Kidney epithelial cell (primary cell): ENCODE measurements around the gene RO60. TPM values are rescaled to one million over a fixed set of nuclear protein-coding genes. Genes with fewer than 3 reads are reported as not detected.

Experiments used
- DNase-seq: peaks from one replicate; pipeline ENCODE4 v3.0.0-alpha.2; 2010; ENCODE audit warnings: low read depth
- H3K27me3 ChIP-seq: 2 replicates; pipeline ENCODE4 v1.6.0; 2011; ENCODE audit warnings: low read length; ENCODE audit not compliant: control insufficient read depth, insufficient read depth
- H3K36me3 ChIP-seq: 2 replicates; pipeline ENCODE4 v1.5.1; 2011; ENCODE audit warnings: low read length; ENCODE audit not compliant: control insufficient read depth, insufficient read depth
- H3K4me3 ChIP-seq: 2 replicates; pipeline ENCODE4 v1.5.1; 2011; ENCODE audit warnings: low read depth, mild to moderate bottlenecking, control low read depth, low read length
- total RNA-seq: library from RNA; depleted of rRNA; stranded (reverse); fragments of >200 nt; gene quantifications from 2 replicates; pipeline ENCODE4 v1.2.3, GENCODE V29; 2015
- TF ChIP-seq, protein P1 (sequence below): IDR thresholded peaks from 2 replicates; pipeline ENCODE4 v1.5.1; 2011; ENCODE audit warnings: mild to moderate bottlenecking, moderate library complexity, low read length, control low read depth, inconsistent platforms; ENCODE audit not compliant: insufficient read depth, poor library complexity, severe bottlenecking

The RO60 gene
- total RNA-seq, 1 donor from 2014 or later, result 96.7 TPM

DNA sequence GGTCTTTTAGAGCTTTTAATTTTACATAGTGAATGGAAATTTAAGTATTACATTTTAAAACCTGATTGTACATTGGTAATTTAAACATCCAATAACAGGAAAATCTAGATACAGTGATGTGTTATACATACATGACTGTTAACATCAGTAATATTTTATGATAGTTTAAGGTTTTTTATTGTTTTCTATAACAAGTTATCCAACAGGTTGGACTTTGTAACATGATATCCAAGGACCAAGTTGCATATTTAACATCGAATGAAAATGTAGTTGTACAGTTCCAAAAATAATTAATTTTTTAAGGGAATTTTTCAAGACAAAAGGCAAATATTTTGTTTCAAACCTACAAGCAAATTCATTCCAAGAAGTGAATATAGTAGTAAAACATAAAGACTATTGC, 31.5 kb downstream of the RO60 start:
- Histone ChIP-seq H3K27me3 (no peaks in the 10 kb centered on the region), H3K4me3 (no peak overlapping the region), H3K36me3 (no peaks in the 10 kb centered on the region)
- TF ChIP-seq, protein P1, sequence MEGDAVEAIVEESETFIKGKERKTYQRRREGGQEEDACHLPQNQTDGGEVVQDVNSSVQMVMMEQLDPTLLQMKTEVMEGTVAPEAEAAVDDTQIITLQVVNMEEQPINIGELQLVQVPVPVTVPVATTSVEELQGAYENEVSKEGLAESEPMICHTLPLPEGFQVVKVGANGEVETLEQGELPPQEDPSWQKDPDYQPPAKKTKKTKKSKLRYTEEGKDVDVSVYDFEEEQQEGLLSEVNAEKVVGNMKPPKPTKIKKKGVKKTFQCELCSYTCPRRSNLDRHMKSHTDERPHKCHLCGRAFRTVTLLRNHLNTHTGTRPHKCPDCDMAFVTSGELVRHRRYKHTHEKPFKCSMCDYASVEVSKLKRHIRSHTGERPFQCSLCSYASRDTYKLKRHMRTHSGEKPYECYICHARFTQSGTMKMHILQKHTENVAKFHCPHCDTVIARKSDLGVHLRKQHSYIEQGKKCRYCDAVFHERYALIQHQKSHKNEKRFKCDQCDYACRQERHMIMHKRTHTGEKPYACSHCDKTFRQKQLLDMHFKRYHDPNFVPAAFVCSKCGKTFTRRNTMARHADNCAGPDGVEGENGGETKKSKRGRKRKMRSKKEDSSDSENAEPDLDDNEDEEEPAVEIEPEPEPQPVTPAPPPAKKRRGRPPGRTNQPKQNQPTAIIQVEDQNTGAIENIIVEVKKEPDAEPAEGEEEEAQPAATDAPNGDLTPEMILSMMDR, result no peak
- DNase-seq, result no peak

DNA sequence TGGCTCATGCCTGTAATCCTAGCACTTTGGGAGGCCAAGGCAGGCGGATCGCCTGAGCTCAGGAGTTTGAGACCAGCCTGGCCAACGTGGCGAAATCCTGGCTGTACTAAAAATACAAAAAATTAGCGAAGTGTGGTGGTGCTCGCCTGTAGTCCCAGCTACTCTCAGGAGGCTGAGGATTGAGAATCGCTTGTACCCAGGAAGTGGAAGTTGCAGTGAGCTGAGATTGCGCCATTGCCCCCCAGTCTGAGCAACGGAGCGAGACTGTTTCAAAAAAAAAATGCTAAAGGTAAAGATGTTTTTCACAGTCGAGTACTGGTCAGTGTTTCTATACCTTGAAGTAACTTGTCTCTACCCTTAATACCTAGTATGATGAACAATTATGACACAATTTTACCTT, 34.7 kb downstream of the RO60 start:
- H3K4me3 ChIP-seq, result no peak overlapping the region
- DNase-seq, result no peak
- no peaks in the 10 kb centered on the region for H3K36me3 ChIP-seq
- no peaks in the 10 kb centered on the region for H3K27me3 ChIP-seq
- TF ChIP-seq, protein P1, result no peak

DNA sequence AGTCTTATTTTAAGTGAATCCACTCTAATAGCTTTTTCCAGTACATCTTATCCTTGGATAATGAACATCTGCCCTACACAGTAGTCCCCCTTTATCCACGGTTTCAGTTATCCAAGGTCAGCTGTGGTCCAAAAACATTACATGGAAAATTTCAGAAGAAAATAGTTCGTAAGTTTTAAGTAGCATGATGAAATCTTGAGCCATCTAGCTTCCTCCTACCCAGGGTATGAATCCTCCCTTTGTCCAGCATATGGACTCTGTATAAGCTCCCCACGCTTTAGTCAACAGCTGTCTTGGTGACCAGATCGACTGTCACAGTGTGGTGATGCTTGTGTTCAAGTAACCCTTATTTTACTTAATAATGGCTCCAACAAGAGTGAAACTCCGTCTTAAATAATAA, 43.2 kb downstream of the RO60 start:
- Histone ChIP-seq H3K36me3 (no peaks in the 10 kb centered on the region), H3K4me3 (no peak overlapping the region), H3K27me3 (no peaks in the 10 kb centered on the region)
- TF ChIP-seq, protein P1, result no peak
- no peak for DNase-seq

DNA sequence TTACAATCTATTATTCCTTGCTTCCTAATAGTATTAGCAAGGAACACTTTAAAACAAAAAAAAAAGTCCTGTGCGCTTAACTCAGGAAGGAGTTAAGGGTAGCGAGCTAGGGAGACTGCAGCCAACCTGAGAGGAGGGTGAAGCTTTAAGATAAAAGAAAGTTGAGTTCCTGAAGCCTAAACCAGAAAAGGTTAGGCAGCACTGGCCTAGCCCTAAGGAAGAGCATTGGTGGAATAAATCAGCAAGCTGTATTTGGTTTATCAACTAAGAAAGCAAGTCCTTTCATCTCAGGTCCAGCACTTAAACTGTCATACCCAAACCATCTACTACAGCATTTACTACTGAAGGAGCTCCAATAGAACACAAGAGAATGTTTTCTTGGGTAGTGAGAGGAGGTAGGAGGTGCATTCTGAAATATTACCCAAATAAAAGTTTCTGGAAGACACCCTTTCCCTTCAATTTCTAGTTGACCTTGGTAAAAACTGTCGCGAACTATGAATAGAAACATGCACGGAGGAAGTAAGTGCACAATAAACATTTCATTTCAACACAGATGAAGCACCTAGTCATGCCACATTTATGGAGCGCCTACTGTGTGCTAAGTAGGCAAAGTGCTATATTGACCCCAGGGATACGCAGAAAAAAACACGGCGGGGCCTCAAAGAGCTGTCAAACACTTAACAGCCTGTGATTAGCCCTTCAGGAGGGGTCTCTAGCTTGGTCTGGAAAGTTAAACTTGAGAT, 44.5 kb downstream of the RO60 start:
- DNase-seq, result no peak

DNA sequence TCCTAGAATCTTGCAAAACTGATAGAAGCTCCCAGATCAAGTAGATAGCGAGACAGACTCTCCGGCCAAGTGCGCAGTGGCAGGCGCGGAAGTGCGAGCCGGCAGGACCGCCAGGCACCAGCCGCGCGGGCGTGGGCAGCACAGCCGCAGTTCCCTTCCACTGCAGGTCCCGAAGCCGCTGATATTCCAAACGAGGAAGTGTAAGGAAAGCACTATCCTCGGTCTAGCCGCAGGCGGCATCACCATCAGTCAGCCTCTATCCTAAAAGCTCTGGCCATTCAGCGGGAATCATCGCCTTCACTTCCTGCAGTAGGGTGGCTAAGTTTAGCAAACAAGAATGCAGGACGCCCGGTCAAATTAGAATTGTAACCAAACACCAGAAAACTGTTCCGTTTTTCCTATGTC, 45.1 kb downstream of the RO60 start:
- peak overlapping the region; percentile 90 for H3K4me3 ChIP-seq
- no peaks in the 10 kb centered on the region for H3K36me3 ChIP-seq
- no peak for DNase-seq
- no peaks in the 10 kb centered on the region for H3K27me3 ChIP-seq
- TF ChIP-seq, protein P1, result no peak

More for the DNA sequence above, 44.5 kb downstream of the RO60 start:
- Histone ChIP-seq H3K36me3 (no peaks in the 10 kb centered on the region), H3K4me3 (peak overlapping the region; percentile 90), H3K27me3 (no peaks in the 10 kb centered on the region)
- TF ChIP-seq, protein P1, result no peak
